NCI-H69 (cell line): ENCODE measurements around the gene MLXIP.
A peak's percentile ranks its signal among the peaks of the same experiment; 100 is the strongest.

Experiments used
- DNase-seq: peaks from one replicate; lab custom pipeline; 2025; lab: John Stamatoyannopoulos, UW

The MLXIP gene

DNA sequence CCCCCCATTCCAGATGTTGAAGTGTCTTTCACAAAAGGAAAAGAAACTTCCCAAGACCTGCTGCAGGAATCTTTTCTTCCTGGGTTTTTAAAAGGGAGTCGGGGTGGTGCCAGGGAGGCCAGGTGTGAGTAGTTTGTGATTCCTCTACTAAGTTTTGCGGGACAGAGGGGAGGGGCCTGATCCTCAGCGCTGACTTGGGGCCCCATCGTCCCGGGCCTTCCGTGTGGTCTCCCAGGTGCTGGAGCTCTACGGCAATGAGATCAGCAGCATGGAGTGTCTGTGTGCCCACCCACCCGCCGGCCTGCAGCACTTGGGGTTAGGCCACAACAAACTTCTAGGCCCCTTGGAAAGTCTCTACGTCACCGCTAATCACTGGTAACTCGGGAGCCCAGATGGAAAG lies 108.9 kb downstream of the MLXIP start:
- DNase-seq, result no peak

DNA sequence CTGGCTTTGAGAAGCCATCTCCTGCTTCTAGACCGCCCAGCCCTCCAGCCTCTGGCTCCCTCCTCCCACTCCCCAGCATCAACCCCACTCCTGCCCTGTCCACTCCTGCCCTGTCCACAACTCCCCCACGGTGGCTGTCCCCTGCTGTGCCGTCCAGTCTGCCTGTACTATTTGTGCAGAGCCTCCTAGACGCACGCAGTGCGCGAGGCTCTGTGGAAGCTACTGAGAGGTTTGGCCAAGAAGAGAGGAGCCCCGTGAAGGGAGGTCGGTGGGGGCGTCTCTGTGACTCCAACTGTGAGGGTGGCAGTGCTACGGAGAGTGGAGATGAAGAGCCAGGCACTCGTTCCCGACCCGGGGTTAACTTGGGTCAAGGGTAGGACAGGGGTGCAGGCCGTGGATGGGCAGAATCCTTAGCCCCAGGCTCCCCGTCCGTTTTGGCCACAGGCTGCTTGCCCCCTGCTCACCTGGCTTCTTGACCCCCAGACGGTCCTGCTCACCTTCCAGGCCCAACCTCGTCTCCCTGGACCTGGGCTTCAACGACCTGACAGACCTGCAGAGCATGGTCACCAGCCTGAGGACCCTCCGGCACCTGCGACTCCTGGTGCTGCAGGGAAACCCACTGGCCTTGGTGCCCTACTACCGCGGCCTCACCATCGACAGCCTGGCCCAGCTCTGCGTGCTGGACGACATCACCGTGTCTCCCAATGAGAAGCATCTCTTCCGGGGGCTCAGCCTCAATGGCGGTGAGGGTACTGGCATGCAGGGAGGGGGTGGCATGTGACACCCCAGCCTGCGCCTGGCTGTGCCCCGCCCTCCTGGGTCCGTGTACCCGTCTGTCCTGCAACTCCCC lies 111.3 kb downstream of the MLXIP start:
- no peak for DNase-seq

DNA sequence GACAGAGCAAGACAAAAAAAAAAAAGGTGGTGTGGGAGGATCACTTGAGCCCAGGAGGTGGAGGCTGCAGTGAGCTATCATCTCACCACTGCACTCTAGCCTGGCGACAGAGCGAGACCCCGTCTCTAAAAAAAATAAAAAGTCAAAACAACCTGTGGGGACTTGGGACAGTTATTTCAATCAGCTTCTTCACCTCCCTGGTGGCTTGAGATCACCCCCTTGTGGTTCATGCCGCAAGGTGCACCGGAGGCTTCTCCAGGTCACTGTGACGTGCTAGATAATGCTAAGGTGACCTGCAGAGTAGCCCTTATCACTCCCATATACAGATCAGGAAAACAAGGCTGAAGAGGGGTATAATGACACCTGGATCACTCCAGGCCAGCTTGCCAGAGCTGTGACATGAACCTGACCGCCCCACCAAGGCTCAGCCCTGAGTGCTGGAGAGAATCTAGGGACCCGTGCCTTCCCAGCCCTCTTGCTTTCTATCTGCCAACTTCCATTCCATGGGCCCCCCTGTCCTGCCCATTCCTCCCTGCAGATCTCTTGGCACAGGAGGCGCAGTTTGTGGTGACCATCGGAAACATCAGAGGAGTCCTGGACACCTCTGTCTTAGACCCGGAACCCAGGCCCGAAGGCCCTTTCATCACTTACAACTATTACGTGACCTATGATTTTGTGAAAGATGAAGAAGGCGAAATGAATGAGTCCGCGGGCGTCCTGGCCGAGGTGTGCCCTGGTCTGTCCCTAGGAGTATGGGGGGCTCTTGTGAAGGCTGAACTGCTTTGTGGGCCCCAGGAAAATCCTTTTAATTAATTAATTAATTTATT lies 112.5 kb downstream of the MLXIP start:
- peak; percentile 73 for DNase-seq

DNA sequence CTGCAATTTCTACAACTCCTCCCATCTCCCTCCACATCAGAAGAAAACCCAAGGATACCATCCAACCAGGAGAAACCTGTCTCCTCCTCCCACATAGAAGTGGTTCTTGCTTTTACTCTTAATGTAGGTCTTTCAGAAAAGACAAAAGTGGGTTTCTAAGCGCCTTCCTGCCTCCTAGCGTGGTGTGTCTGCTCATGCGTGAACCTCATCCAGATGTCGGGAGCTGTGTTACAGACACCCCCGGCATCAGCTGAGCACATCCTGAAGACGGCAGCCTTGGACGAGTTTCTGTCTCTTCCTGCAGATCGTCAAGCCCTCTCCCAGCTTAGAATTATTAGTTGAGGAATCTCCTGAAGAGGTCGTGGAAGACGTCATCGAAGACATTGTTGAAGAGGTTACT lies 113.9 kb downstream of the MLXIP start:
- no peak for DNase-seq

DNA sequence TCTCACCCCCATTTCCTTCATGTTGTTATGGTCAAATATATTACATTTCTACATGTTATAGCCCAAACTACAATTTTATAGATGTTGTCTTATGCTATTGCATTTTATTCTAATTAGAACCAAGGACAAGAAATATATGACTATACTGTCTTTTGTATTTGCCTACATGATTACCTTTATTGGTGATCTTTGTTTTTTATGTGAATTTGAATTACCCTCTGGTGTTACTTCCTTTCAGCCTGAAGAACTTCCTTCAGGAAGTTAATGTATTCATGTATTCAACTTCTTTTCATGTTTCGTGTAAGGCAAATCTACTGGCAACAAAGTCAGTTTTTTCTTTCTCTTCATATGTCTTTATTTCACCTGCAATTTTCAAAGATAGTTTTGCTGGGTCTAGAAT lies 116.2 kb downstream of the MLXIP start:
- DNase-seq, result no peak

DNA sequence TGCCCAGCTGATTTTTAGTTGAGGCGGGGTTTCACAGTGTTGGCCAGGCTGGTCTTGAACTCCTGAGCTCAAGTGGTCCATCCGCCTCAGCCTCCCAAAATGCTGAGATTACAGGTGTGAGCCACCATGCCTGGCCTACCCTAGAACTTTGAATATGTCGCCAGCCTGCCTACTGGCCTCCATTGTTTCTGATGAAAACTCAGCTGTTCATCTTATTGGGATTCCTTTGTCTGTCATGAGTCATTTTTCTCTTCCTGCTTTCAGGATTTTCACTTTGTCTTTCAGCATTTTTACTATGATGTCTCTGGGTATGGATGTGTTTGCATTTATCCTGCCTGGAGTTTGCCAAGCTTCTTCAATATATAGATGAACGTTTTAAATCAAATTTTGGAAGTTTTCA lies 116.8 kb downstream of the MLXIP start:
- DNase-seq, result no peak
